WTC11 (cell line): Measurements from ENCODE around the gene CCDC127.

ENCODE experiments used
- CREB1 ChIP-seq: sonication (generic); formaldehyde crosslinking; IDR thresholded peaks from 2 replicates; pipeline ENCODE4 v1.8.0; 2023; ENCODE audit warnings: mild to moderate bottlenecking, missing genetic modification reagents
- ETV6 ChIP-seq: sonication (generic); formaldehyde crosslinking; IDR thresholded peaks from 2 replicates; pipeline ENCODE4 v1.8.1; 2022; ENCODE audit warnings: mild to moderate bottlenecking, missing genetic modification reagents
- JUN ChIP-seq: sonication (generic); formaldehyde crosslinking; IDR thresholded peaks from 2 replicates; pipeline ENCODE4 v1.8.0; 2023; ENCODE audit warnings: mild to moderate bottlenecking, missing genetic modification reagents
- ZNF317 ChIP-seq: sonication (generic); formaldehyde crosslinking; IDR thresholded peaks from 2 replicates; pipeline ENCODE4 v1.8.1; 2023; ENCODE audit warnings: low read depth, mild to moderate bottlenecking, moderate library complexity, missing genetic modification reagents, borderline replicate concordance
- TF ChIP-seq, protein P1 (sequence below): fragments of 200-600 bp; IDR thresholded peaks from 2 replicates; pipeline ENCODE4 v1.8.0; 2022; ENCODE audit warnings: antibody characterized with exemption
- TF ChIP-seq, protein P2 (sequence below): sonication (generic); formaldehyde crosslinking; IDR thresholded peaks from 2 replicates; pipeline ENCODE4 v1.8.0; 2022; ENCODE audit warnings: mild to moderate bottlenecking, missing genetic modification reagents
- TF ChIP-seq, protein P3 (sequence below): sonication (generic); formaldehyde crosslinking; IDR thresholded peaks from 2 replicates; pipeline ENCODE4 v1.8.1; 2023; ENCODE audit warnings: mild to moderate bottlenecking, missing genetic modification reagents, moderate library complexity
- TF ChIP-seq, protein P4 (sequence below): sonication (generic); formaldehyde crosslinking; IDR thresholded peaks from 2 replicates; pipeline ENCODE4 v1.8.1; 2023; ENCODE audit warnings: mild to moderate bottlenecking, missing genetic modification reagents, moderate library complexity
- TF ChIP-seq, protein P5 (sequence below): sonication (generic); formaldehyde crosslinking; IDR thresholded peaks from 2 replicates; pipeline ENCODE4 v1.8.1; 2023; ENCODE audit warnings: mild to moderate bottlenecking, moderate library complexity, missing genetic modification reagents
- TF ChIP-seq, protein P6 (sequence below): sonication (generic); formaldehyde crosslinking; IDR thresholded peaks from 2 replicates; pipeline ENCODE4 v1.8.1; 2023; ENCODE audit warnings: mild to moderate bottlenecking, missing genetic modification reagents

DNA sequence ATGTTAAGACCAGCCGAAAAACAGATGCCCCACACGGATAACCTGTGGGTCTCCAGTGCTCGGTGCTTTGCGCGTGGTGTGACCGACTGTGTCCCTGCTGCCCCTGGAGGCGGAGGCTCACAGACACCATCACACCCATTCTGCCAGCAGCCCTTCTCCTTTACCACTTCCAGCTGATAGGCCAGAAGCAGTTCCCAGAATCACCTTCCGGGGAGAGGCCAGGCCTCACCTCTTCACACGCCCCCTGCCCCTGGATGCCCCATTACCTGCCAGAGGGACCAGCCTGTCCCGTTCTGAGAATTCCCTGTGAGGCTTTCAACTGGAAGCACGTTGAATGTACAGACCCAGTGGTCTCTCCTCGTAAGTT is 48.2 kb downstream of the CCDC127 start:
- TF ChIP-seq, protein P1, sequence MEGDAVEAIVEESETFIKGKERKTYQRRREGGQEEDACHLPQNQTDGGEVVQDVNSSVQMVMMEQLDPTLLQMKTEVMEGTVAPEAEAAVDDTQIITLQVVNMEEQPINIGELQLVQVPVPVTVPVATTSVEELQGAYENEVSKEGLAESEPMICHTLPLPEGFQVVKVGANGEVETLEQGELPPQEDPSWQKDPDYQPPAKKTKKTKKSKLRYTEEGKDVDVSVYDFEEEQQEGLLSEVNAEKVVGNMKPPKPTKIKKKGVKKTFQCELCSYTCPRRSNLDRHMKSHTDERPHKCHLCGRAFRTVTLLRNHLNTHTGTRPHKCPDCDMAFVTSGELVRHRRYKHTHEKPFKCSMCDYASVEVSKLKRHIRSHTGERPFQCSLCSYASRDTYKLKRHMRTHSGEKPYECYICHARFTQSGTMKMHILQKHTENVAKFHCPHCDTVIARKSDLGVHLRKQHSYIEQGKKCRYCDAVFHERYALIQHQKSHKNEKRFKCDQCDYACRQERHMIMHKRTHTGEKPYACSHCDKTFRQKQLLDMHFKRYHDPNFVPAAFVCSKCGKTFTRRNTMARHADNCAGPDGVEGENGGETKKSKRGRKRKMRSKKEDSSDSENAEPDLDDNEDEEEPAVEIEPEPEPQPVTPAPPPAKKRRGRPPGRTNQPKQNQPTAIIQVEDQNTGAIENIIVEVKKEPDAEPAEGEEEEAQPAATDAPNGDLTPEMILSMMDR = no peak
- TF ChIP-seq, protein P2, sequence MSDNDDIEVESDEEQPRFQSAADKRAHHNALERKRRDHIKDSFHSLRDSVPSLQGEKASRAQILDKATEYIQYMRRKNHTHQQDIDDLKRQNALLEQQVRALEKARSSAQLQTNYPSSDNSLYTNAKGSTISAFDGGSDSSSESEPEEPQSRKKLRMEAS (CRISPR knock-in tag) = no peak
- TF ChIP-seq, protein P3, sequence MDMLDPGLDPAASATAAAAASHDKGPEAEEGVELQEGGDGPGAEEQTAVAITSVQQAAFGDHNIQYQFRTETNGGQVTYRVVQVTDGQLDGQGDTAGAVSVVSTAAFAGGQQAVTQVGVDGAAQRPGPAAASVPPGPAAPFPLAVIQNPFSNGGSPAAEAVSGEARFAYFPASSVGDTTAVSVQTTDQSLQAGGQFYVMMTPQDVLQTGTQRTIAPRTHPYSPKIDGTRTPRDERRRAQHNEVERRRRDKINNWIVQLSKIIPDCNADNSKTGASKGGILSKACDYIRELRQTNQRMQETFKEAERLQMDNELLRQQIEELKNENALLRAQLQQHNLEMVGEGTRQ (CRISPR knock-in tag) = no peak
- TF ChIP-seq, protein P4, sequence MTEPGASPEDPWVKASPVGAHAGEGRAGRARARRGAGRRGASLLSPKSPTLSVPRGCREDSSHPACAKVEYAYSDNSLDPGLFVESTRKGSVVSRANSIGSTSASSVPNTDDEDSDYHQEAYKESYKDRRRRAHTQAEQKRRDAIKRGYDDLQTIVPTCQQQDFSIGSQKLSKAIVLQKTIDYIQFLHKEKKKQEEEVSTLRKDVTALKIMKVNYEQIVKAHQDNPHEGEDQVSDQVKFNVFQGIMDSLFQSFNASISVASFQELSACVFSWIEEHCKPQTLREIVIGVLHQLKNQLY (CRISPR knock-in tag) = no peak
- no peak for TF ChIP-seq ZNF317 (CRISPR knock-in tag)
- no peak for TF ChIP-seq CREB1 (CRISPR knock-in tag)
- no peak for TF ChIP-seq JUN (CRISPR knock-in tag)
- TF ChIP-seq, protein P5, sequence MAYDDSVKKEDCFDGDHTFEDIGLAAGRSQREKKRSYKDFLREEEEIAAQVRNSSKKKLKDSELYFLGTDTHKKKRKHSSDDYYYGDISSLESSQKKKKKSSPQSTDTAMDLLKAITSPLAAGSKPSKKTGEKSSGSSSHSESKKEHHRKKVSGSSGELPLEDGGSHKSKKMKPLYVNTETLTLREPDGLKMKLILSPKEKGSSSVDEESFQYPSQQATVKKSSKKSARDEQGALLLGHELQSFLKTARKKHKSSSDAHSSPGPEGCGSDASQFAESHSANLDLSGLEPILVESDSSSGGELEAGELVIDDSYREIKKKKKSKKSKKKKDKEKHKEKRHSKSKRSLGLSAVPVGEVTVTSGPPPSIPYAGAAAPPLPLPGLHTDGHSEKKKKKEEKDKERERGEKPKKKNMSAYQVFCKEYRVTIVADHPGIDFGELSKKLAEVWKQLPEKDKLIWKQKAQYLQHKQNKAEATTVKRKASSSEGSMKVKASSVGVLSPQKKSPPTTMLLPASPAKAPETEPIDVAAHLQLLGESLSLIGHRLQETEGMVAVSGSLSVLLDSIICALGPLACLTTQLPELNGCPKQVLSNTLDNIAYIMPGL (CRISPR knock-in tag) = no peak
- TF ChIP-seq, protein P6, sequence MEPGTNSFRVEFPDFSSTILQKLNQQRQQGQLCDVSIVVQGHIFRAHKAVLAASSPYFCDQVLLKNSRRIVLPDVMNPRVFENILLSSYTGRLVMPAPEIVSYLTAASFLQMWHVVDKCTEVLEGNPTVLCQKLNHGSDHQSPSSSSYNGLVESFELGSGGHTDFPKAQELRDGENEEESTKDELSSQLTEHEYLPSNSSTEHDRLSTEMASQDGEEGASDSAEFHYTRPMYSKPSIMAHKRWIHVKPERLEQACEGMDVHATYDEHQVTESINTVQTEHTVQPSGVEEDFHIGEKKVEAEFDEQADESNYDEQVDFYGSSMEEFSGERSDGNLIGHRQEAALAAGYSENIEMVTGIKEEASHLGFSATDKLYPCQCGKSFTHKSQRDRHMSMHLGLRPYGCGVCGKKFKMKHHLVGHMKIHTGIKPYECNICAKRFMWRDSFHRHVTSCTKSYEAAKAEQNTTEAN (CRISPR knock-in tag) = no peak
- no peak for TF ChIP-seq ETV6 (CRISPR knock-in tag)
